Gastrocnemius medialis (tissue), 4 donors: ENCODE data around the gene CORIN.

Source experiments
- POLR2A ChIP-seq, 2 donors: fragments of 450-650 bp; IDR thresholded peaks; one replicate each; pipeline ENCODE4 v1.6.1; 2017; ENCODE audit warnings: antibody characterized with exemption in 2 of 2, mild to moderate bottlenecking in 2 of 2, moderate library complexity in 2 of 2
- TF ChIP-seq, protein P1 (sequence below), 5 experiments: fragments of 450-650 bp in 3 of 5; fragments of 200-600 bp in 2 of 5; sonication (generic) in 2 of 5; IDR thresholded peaks in 4 of 5; conservative IDR thresholded peaks in 1 of 5; 1 replicate in 4 of 5; 2 replicates in 1 of 5; pipeline ENCODE4 v1.5.1; 2016 to 2019; ENCODE audit warnings: antibody characterized with exemption in 5 of 5, mild to moderate bottlenecking in 3 of 5, moderate library complexity in 3 of 5

- TF ChIP-seq POLR2A (IDR thresholded peaks at IDR 0.05), result no peak
- TF ChIP-seq, protein P1, sequence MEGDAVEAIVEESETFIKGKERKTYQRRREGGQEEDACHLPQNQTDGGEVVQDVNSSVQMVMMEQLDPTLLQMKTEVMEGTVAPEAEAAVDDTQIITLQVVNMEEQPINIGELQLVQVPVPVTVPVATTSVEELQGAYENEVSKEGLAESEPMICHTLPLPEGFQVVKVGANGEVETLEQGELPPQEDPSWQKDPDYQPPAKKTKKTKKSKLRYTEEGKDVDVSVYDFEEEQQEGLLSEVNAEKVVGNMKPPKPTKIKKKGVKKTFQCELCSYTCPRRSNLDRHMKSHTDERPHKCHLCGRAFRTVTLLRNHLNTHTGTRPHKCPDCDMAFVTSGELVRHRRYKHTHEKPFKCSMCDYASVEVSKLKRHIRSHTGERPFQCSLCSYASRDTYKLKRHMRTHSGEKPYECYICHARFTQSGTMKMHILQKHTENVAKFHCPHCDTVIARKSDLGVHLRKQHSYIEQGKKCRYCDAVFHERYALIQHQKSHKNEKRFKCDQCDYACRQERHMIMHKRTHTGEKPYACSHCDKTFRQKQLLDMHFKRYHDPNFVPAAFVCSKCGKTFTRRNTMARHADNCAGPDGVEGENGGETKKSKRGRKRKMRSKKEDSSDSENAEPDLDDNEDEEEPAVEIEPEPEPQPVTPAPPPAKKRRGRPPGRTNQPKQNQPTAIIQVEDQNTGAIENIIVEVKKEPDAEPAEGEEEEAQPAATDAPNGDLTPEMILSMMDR (IDR thresholded peaks at IDR 0.05 in 4 of 5, conservative IDR thresholded peaks at IDR 0.05 in 1 of 5), result no peak
These were observed 225.5 kb downstream of the CORIN start for GRCh38 chr4:47612116-47613023.
